GM23338 (cell line): ENCODE results near the gene SLC2A8. TPM values are rescaled to one million over a fixed set of nuclear protein-coding genes. Genes with fewer than 3 reads are reported as not detected.
A peak's percentile ranks its signal among the peaks of the same experiment; 100 is the strongest.

ENCODE experiments used
- ATAC-seq: fragments of 200-7000 bp; cut with Tn5 transposase; 3 replicates; pipeline ENCODE4 v1.9.1; 2020
- DNase-seq: peaks from one replicate; pipeline ENCODE4 v3.0.0-alpha.2; 2015; ENCODE audit warnings: low spot score
- H2AFZ ChIP-seq: fragments of 200-600 bp; sonication (generic); 2 replicates; pipeline ENCODE4 v1.8.0; 2016; ENCODE audit warnings: antibody characterized with exemption, mild to moderate bottlenecking, moderate library complexity
- H3F3A ChIP-seq: fragments of 200-600 bp; sonication (generic); replicated peaks from 2 replicates; pipeline ENCODE4 v1.8.0; 2017; ENCODE audit warnings: antibody characterized with exemption, mixed run types, low read depth
- H3K27ac ChIP-seq: fragments of 200-600 bp; sonication (generic); 2 replicates; pipeline ENCODE4 v1.6.1; 2016; ENCODE audit warnings: low read depth
- H3K27me3 ChIP-seq: fragments of 200-600 bp; sonication (generic); 2 replicates; pipeline ENCODE4 v1.8.0; 2016; ENCODE audit warnings: mild to moderate bottlenecking, mixed run types, moderate library complexity; ENCODE audit not compliant: insufficient read depth
- H3K36me3 ChIP-seq: fragments of 200-600 bp; sonication (generic); 2 replicates; pipeline ENCODE4 v1.8.0; 2016; ENCODE audit warnings: mild to moderate bottlenecking; ENCODE audit not compliant: insufficient read depth
- H3K4me1 ChIP-seq: fragments of 200-600 bp; sonication (generic); 2 replicates; pipeline ENCODE4 v1.8.0; 2016; ENCODE audit warnings: mild to moderate bottlenecking, moderate library complexity; ENCODE audit not compliant: insufficient read depth
- H3K4me2 ChIP-seq: fragments of 200-600 bp; sonication (generic); 2 replicates; pipeline ENCODE4 v1.7.1; 2017; ENCODE audit warnings: mixed run types
- H3K4me3 ChIP-seq: fragments of 200-600 bp; sonication (generic); 2 replicates; pipeline ENCODE4 v1.6.1; 2016; ENCODE audit warnings: mixed run types
- H3K79me2 ChIP-seq: fragments of 200-600 bp; sonication (generic); replicated peaks from 2 replicates; pipeline ENCODE4 v1.8.0; 2017; ENCODE audit warnings: mild to moderate bottlenecking; ENCODE audit not compliant: insufficient read depth
- H3K9me2 ChIP-seq: fragments of 200-600 bp; sonication (generic); 2 replicates; pipeline ENCODE4 v1.8.0; 2017; ENCODE audit not compliant: insufficient read depth
- H4K20me1 ChIP-seq: fragments of 200-600 bp; sonication (generic); replicated peaks from 2 replicates; pipeline ENCODE4 v1.8.0; 2017; ENCODE audit warnings: mild to moderate bottlenecking; ENCODE audit not compliant: insufficient read depth
- H3K27ac Mint-ChIP-seq: 2 replicates; pipeline ENCODE4 v1.8.0; 2020; ENCODE audit warnings: inconsistent platforms, mild to moderate bottlenecking, moderate library complexity, mixed read lengths
- H3K27me3 Mint-ChIP-seq: 3 replicates; pipeline ENCODE4 v1.8.0; 2022; ENCODE audit warnings: low read depth, mild to moderate bottlenecking, moderate library complexity, mixed read lengths, inconsistent platforms; ENCODE audit not compliant: insufficient read depth, poor library complexity
- H3K36me3 Mint-ChIP-seq: 3 replicates; pipeline ENCODE4 v1.8.0; 2021; ENCODE audit warnings: low read depth, mild to moderate bottlenecking, inconsistent platforms, moderate library complexity, mixed read lengths
- H3K4me1 Mint-ChIP-seq: 3 replicates; pipeline ENCODE4 v1.8.0; 2020; ENCODE audit warnings: mild to moderate bottlenecking, inconsistent platforms, mixed read lengths
- H3K4me3 Mint-ChIP-seq: 3 replicates; pipeline ENCODE4 v1.8.0; 2021; ENCODE audit warnings: moderate library complexity, mild to moderate bottlenecking, inconsistent platforms, mixed read lengths
- H3K9me3 Mint-ChIP-seq: 3 replicates; pipeline ENCODE4 v1.8.0; 2020; ENCODE audit warnings: moderate library complexity, mild to moderate bottlenecking, inconsistent platforms, mixed read lengths
- CREB1 ChIP-seq: fragments of 250-450 bp; sonication (Bioruptor Pico); IDR thresholded peaks from 2 replicates; pipeline ENCODE4 v1.5.0; 2020; ENCODE audit warnings: low read depth, mild to moderate bottlenecking, moderate library complexity
- EZH2 ChIP-seq: fragments of 200-600 bp; sonication (generic); IDR thresholded peaks from one replicate; pipeline ENCODE4 v1.8.0; 2017; ENCODE audit warnings: antibody characterized with exemption, mild to moderate bottlenecking, low read depth; ENCODE audit not compliant: unreplicated experiment
- EZH2phosphoT487 ChIP-seq: fragments of 200-600 bp; sonication (generic); IDR thresholded peaks from one replicate; pipeline ENCODE4 v1.8.1; 2018; ENCODE audit warnings: antibody characterized with exemption; ENCODE audit not compliant: unreplicated experiment
- JUNB ChIP-seq: IDR thresholded peaks from one replicate; pipeline ENCODE4 v1.6.1; 2016; ENCODE audit warnings: antibody characterized with exemption; ENCODE audit not compliant: unreplicated experiment
- NANOG ChIP-seq: IDR thresholded peaks from 2 replicates; pipeline ENCODE4 v1.6.1; 2016; ENCODE audit warnings: antibody characterized with exemption, borderline replicate concordance
- POLR2AphosphoS5 ChIP-seq: IDR thresholded peaks from 2 replicates; pipeline ENCODE4 v1.6.1; 2016; ENCODE audit warnings: antibody characterized with exemption, low read depth
- STAT1 ChIP-seq: IDR thresholded peaks from one replicate; pipeline ENCODE4 v1.6.1; 2016; ENCODE audit warnings: antibody characterized with exemption; ENCODE audit not compliant: unreplicated experiment
- ZNF114 ChIP-seq: fragments of 250-450 bp; sonication (Bioruptor Pico); IDR thresholded peaks from 2 replicates; pipeline ENCODE4 v1.5.0; 2020; ENCODE audit warnings: mild to moderate bottlenecking, moderate library complexity
- ZNF331 ChIP-seq: fragments of 250-450 bp; sonication (Bioruptor Pico); IDR thresholded peaks from 2 replicates; pipeline ENCODE4 v1.5.0; 2020; ENCODE audit warnings: low read depth, mild to moderate bottlenecking, moderate library complexity
- polyA plus RNA-seq: library from polyadenylated mRNA; unstranded; fragments of >200 nt; fragmentation: Nextera tagmentation; extraction: Ambion mirVana; gene quantifications from 2 replicates; pipeline ENCODE4 v1.2.1, GENCODE V29; 2016
- total RNA-seq: library from RNA; depleted of rRNA; stranded (reverse); fragments of >200 nt; shearing (Covaris generic); gene quantifications from 2 replicates; pipeline ENCODE4 v1.2.3, GENCODE V29; 2014
- TF ChIP-seq, protein P1 (sequence below): IDR thresholded peaks from one replicate; pipeline ENCODE4 v1.6.1; 2018; ENCODE audit warnings: antibody characterized with exemption; ENCODE audit not compliant: unreplicated experiment
- TF ChIP-seq, protein P2 (sequence below), 2 experiments: fragments of 200-600 bp in 1 of 2; sonication (generic) in 1 of 2; conservative IDR thresholded peaks; 2 replicates each; pipeline versions ENCODE4 v1.5.1 to v1.6.1; 2016 to 2017; ENCODE audit warnings: antibody characterized with exemption in 2 of 2, low read depth in 2 of 2, mild to moderate bottlenecking in 2 of 2, moderate library complexity in 1 of 2
- TF ChIP-seq, protein P3 (sequence below): fragments of 250-450 bp; sonication (Bioruptor Pico); IDR thresholded peaks from 2 replicates; pipeline ENCODE4 v1.5.0; 2020; ENCODE audit warnings: mild to moderate bottlenecking, moderate library complexity
- TF ChIP-seq, protein P4 (sequence below): IDR thresholded peaks from 2 replicates; pipeline ENCODE4 v1.6.1; 2016; ENCODE audit warnings: antibody characterized with exemption

SLC2A8 gene
- total and polyA plus RNA-seq, 2 experiments from 2014 or later: 16.3 to 34.1 TPM

DNA sequence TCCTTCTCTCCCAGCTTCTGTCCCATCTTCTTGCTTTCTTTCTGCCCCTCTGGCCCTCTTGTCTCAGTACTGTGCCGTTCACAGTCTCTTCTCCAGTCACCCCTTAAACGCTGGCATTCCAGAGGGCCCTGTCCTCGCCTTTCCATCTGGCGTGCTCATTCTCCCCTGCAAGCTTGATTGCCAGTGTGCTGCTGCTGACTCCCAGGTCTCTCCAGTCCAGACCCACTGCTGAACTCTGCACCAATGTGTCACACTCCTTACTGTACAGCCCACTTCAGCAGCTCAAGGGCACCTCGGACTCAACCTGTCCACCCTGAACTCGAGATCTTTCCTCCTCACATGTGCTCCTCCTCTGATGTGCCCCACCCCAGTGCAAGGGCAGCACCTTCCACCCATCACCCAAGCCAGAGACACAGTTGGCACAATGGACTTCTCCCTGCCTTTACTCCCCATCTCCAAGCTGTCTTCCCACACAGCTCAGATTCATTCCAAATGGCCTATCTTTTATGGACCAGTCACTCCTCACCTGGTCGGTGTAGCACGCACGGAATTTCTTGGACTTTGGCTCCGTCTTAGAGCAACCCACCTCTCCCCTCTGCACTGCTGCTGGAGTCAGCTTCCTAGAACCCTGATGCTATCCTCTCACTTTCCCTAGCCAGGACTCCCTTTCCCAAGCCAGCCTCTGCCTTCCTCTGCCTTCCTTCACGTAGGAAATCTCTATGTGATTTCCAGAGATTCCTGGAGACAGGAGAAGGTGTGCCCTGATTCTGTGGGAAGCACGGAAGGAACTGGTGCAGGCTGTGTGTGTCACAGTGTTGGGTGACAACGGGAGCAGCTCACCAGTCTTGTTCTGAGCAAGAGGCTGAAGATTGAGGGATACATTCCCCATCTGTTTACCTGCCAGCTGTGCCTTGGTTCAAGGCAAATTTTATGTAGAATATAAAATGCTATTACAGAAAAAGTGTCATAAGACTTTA, 26.0 kb upstream of the SLC2A8 start:
- Mint-ChIP-seq H3K36me3 (no peaks in the 10 kb centered on the region), H3K27me3 (peaks cover 3% of the 10 kb centered on the region), H3K27ac (peak overlapping the region; percentile 3; the same call in 1 of the 2 replicates), H3K9me3 (no peaks in the 10 kb centered on the region), H3K4me1 (peaks cover 23% of the 10 kb centered on the region), H3K4me3 (no peak overlapping the region)
- no peak overlapping the region for H2AFZ ChIP-seq
- H3K9me2 ChIP-seq: no peaks in the 10 kb centered on the region
- TF ChIP-seq STAT1 (no peak), ZNF331 (CRISPR knock-in tag) (no peak), NANOG (no peak), POLR2AphosphoS5 (no peak), ZNF114 (CRISPR knock-in tag) (no peak), CREB1 (CRISPR knock-in tag) (no peak), EZH2phosphoT487 (no peak), JUNB (no peak), EZH2 (no peak)
- TF ChIP-seq, protein P1, sequence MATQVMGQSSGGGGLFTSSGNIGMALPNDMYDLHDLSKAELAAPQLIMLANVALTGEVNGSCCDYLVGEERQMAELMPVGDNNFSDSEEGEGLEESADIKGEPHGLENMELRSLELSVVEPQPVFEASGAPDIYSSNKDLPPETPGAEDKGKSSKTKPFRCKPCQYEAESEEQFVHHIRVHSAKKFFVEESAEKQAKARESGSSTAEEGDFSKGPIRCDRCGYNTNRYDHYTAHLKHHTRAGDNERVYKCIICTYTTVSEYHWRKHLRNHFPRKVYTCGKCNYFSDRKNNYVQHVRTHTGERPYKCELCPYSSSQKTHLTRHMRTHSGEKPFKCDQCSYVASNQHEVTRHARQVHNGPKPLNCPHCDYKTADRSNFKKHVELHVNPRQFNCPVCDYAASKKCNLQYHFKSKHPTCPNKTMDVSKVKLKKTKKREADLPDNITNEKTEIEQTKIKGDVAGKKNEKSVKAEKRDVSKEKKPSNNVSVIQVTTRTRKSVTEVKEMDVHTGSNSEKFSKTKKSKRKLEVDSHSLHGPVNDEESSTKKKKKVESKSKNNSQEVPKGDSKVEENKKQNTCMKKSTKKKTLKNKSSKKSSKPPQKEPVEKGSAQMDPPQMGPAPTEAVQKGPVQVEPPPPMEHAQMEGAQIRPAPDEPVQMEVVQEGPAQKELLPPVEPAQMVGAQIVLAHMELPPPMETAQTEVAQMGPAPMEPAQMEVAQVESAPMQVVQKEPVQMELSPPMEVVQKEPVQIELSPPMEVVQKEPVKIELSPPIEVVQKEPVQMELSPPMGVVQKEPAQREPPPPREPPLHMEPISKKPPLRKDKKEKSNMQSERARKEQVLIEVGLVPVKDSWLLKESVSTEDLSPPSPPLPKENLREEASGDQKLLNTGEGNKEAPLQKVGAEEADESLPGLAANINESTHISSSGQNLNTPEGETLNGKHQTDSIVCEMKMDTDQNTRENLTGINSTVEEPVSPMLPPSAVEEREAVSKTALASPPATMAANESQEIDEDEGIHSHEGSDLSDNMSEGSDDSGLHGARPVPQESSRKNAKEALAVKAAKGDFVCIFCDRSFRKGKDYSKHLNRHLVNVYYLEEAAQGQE: no peak
- TF ChIP-seq, protein P2, sequence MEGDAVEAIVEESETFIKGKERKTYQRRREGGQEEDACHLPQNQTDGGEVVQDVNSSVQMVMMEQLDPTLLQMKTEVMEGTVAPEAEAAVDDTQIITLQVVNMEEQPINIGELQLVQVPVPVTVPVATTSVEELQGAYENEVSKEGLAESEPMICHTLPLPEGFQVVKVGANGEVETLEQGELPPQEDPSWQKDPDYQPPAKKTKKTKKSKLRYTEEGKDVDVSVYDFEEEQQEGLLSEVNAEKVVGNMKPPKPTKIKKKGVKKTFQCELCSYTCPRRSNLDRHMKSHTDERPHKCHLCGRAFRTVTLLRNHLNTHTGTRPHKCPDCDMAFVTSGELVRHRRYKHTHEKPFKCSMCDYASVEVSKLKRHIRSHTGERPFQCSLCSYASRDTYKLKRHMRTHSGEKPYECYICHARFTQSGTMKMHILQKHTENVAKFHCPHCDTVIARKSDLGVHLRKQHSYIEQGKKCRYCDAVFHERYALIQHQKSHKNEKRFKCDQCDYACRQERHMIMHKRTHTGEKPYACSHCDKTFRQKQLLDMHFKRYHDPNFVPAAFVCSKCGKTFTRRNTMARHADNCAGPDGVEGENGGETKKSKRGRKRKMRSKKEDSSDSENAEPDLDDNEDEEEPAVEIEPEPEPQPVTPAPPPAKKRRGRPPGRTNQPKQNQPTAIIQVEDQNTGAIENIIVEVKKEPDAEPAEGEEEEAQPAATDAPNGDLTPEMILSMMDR (conservative IDR thresholded peaks at IDR 0.05; ENCODE audit: low read depth in 2 of 2): no peak
- TF ChIP-seq, protein P3, sequence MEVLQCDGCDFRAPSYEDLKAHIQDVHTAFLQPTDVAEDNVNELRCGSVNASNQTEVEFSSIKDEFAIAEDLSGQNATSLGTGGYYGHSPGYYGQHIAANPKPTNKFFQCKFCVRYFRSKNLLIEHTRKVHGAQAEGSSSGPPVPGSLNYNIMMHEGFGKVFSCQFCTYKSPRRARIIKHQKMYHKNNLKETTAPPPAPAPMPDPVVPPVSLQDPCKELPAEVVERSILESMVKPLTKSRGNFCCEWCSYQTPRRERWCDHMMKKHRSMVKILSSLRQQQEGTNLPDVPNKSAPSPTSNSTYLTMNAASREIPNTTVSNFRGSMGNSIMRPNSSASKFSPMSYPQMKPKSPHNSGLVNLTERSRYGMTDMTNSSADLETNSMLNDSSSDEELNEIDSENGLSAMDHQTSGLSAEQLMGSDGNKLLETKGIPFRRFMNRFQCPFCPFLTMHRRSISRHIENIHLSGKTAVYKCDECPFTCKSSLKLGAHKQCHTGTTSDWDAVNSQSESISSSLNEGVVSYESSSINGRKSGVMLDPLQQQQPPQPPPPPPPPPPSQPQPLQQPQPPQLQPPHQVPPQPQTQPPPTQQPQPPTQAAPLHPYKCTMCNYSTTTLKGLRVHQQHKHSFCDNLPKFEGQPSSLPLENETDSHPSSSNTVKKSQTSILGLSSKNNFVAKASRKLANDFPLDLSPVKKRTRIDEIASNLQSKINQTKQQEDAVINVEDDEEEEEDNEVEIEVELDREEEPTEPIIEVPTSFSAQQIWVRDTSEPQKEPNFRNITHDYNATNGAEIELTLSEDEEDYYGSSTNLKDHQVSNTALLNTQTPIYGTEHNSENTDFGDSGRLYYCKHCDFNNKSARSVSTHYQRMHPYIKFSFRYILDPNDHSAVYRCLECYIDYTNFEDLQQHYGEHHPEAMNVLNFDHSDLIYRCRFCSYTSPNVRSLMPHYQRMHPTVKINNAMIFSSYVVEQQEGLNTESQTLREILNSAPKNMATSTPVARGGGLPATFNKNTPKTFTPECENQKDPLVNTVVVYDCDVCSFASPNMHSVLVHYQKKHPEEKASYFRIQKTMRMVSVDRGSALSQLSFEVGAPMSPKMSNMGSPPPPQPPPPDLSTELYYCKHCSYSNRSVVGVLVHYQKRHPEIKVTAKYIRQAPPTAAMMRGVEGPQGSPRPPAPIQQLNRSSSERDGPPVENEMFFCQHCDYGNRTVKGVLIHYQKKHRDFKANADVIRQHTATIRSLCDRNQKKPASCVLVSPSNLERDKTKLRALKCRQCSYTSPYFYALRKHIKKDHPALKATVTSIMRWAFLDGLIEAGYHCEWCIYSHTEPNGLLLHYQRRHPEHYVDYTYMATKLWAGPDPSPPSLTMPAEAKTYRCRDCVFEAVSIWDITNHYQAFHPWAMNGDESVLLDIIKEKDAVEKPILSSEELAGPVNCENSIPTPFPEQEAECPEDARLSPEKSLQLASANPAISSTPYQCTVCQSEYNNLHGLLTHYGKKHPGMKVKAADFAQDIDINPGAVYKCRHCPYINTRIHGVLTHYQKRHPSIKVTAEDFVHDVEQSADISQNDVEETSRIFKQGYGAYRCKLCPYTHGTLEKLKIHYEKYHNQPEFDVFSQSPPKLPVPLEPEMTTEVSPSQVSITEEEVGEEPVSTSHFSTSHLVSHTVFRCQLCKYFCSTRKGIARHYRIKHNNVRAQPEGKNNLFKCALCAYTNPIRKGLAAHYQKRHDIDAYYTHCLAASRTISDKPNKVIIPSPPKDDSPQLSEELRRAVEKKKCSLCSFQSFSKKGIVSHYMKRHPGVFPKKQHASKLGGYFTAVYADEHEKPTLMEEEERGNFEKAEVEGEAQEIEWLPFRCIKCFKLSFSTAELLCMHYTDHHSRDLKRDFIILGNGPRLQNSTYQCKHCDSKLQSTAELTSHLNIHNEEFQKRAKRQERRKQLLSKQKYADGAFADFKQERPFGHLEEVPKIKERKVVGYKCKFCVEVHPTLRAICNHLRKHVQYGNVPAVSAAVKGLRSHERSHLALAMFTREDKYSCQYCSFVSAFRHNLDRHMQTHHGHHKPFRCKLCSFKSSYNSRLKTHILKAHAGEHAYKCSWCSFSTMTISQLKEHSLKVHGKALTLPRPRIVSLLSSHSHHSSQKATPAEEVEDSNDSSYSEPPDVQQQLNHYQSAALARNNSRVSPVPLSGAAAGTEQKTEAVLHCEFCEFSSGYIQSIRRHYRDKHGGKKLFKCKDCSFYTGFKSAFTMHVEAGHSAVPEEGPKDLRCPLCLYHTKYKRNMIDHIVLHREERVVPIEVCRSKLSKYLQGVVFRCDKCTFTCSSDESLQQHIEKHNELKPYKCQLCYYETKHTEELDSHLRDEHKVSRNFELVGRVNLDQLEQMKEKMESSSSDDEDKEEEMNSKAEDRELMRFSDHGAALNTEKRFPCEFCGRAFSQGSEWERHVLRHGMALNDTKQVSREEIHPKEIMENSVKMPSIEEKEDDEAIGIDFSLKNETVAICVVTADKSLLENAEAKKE: no peak
- TF ChIP-seq, protein P4, sequence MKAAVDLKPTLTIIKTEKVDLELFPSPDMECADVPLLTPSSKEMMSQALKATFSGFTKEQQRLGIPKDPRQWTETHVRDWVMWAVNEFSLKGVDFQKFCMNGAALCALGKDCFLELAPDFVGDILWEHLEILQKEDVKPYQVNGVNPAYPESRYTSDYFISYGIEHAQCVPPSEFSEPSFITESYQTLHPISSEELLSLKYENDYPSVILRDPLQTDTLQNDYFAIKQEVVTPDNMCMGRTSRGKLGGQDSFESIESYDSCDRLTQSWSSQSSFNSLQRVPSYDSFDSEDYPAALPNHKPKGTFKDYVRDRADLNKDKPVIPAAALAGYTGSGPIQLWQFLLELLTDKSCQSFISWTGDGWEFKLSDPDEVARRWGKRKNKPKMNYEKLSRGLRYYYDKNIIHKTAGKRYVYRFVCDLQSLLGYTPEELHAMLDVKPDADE: no peak
- H3K4me1 ChIP-seq: peaks cover 14% of the 10 kb centered on the region; the same call in 1 of the 2 replicates
- no peaks in the 10 kb centered on the region for H3K36me3 ChIP-seq
- H3K27ac ChIP-seq: no peak overlapping the region
- H3K27me3 ChIP-seq: no peaks in the 10 kb centered on the region
- H4K20me1 ChIP-seq: no peaks in the 10 kb centered on the region
- no peak overlapping the region for H3K4me2 ChIP-seq
- DNase-seq (no peak), ATAC-seq (no peak; the same call in 2 of the 3 replicates)
- H3K79me2 ChIP-seq: no peaks in the 10 kb centered on the region
- H3K4me3 ChIP-seq: no peak overlapping the region
- no peaks in the 10 kb centered on the region for H3F3A ChIP-seq
